OCI-LY7 (cell line): ENCODE data around the gene LRRC2.

ENCODE experiments used
- EZH2phosphoT487 ChIP-seq: fragments of 200-600 bp; sonication (generic); IDR thresholded peaks from 2 replicates; pipeline ENCODE4 v1.6.1; 2018; ENCODE audit warnings: low read depth, borderline replicate concordance, mild to moderate bottlenecking, mixed run types, antibody characterized with exemption, low read length, moderate library complexity, mixed read lengths
- TF ChIP-seq, protein P1 (sequence below): fragments of 200-600 bp; sonication (generic); conservative IDR thresholded peaks from 2 replicates; pipeline ENCODE4 v1.5.1; 2014; ENCODE audit warnings: mild to moderate bottlenecking, antibody characterized with exemption, low read length, moderate library complexity, mixed read lengths

DNA sequence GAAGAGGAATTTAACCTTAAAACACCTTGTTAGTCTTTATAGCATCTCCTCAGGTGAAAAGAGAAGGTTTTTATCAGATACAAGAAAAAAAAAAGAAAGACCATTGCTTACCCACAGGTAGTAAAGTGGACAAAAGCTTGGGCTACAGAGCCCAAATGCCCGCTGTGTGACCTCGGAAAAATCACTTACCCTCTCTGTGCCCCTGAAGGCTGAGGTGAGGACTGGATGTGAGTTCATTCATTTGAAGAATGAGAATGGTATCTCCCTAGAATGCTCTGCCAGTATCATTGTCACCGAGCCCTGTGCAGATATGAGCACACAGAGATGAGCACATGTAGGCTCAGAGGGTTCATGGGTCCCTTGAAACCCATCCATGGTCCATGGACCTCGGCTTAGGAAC lies 28.6 kb upstream of the LRRC2 start:
- TF ChIP-seq, protein P1, sequence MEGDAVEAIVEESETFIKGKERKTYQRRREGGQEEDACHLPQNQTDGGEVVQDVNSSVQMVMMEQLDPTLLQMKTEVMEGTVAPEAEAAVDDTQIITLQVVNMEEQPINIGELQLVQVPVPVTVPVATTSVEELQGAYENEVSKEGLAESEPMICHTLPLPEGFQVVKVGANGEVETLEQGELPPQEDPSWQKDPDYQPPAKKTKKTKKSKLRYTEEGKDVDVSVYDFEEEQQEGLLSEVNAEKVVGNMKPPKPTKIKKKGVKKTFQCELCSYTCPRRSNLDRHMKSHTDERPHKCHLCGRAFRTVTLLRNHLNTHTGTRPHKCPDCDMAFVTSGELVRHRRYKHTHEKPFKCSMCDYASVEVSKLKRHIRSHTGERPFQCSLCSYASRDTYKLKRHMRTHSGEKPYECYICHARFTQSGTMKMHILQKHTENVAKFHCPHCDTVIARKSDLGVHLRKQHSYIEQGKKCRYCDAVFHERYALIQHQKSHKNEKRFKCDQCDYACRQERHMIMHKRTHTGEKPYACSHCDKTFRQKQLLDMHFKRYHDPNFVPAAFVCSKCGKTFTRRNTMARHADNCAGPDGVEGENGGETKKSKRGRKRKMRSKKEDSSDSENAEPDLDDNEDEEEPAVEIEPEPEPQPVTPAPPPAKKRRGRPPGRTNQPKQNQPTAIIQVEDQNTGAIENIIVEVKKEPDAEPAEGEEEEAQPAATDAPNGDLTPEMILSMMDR, result no peak
- TF ChIP-seq EZH2phosphoT487, result no peak
